ENCODE results near the gene E2F2.

DNA sequence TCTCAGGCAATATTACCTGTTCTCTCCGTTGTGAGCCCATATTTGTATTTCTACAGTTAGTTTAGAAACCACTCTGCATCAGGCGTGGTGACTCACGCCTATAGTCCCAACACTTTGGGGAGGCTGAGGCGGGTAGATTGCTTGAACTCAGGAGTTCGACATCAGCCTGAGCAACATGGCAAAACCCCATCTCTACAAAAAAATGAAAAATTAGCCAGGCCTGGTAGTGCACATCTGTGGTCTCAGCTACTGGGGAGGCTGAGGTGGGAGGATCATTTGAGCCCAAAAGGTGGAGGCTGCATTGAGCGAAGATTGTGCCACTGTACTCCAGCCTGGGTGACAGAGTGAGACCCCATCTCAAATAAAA is 47.9 kb upstream of the E2F2 start:
- TF ChIP-seq POLR2A (IDR thresholded peaks at IDR 0.05) (no peak), POLR2AphosphoS5 (IDR thresholded peaks at IDR 0.05) (no peak), EP300 (IDR thresholded peaks at IDR 0.05) (no peak)
- TF ChIP-seq, protein P1, sequence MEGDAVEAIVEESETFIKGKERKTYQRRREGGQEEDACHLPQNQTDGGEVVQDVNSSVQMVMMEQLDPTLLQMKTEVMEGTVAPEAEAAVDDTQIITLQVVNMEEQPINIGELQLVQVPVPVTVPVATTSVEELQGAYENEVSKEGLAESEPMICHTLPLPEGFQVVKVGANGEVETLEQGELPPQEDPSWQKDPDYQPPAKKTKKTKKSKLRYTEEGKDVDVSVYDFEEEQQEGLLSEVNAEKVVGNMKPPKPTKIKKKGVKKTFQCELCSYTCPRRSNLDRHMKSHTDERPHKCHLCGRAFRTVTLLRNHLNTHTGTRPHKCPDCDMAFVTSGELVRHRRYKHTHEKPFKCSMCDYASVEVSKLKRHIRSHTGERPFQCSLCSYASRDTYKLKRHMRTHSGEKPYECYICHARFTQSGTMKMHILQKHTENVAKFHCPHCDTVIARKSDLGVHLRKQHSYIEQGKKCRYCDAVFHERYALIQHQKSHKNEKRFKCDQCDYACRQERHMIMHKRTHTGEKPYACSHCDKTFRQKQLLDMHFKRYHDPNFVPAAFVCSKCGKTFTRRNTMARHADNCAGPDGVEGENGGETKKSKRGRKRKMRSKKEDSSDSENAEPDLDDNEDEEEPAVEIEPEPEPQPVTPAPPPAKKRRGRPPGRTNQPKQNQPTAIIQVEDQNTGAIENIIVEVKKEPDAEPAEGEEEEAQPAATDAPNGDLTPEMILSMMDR (IDR thresholded peaks at IDR 0.05), result no peak
